Immature natural killer cell (primary cell): Measurements from ENCODE around the gene FMN1. TPM values are rescaled to one million over a fixed set of nuclear protein-coding genes. Genes with fewer than 3 reads are reported as not detected.

Experiments used
- DNase-seq, 3 donors: peaks; one replicate each; pipeline ENCODE4 v3.0.0; 2022; ENCODE audit warnings: mixed read lengths in 1 of 3
- H3K27ac Mint-ChIP-seq, 6 donors: one replicate each; pipeline ENCODE4 v1.8.0; 2020; ENCODE audit warnings: mixed read lengths in 6 of 6, mild to moderate bottlenecking in 5 of 6, inconsistent platforms in 4 of 6, moderate library complexity in 3 of 6
- H3K27me3 Mint-ChIP-seq, 3 donors: one replicate each; pipeline ENCODE4 v1.8.0; 2020 to 2021; ENCODE audit warnings: low read depth in 3 of 3, mild to moderate bottlenecking in 3 of 3, mixed read lengths in 3 of 3, moderate library complexity in 3 of 3, inconsistent platforms in 1 of 3
- H3K36me3 Mint-ChIP-seq, 3 donors: one replicate each; pipeline ENCODE4 v1.8.0; 2020; ENCODE audit warnings: mixed read lengths in 3 of 3, inconsistent platforms in 2 of 3, mild to moderate bottlenecking in 2 of 3
- H3K4me1 Mint-ChIP-seq, 2 donors: one replicate each; pipeline ENCODE4 v1.8.0; 2020; ENCODE audit warnings: inconsistent platforms in 2 of 2, mild to moderate bottlenecking in 2 of 2, mixed read lengths in 2 of 2, moderate library complexity in 1 of 2
- H3K4me3 Mint-ChIP-seq, 5 donors: one replicate each; pipeline ENCODE4 v1.8.0; 2020; ENCODE audit warnings: mild to moderate bottlenecking in 5 of 5, mixed read lengths in 5 of 5, inconsistent platforms in 3 of 5, moderate library complexity in 3 of 5
- H3K9me3 Mint-ChIP-seq, 6 donors: one replicate each; pipeline ENCODE4 v1.8.0; 2020; ENCODE audit warnings: mild to moderate bottlenecking in 6 of 6, mixed read lengths in 6 of 6, inconsistent platforms in 4 of 6, moderate library complexity in 3 of 6
- polyA plus RNA-seq, 3 donors: library from polyadenylated mRNA; unstranded; fragments of 300-500 nt; fragmentation: Illumina TruSeq; gene quantifications; one replicate each; pipeline ENCODE4 v1.2.3, GENCODE V29; 2021

Gene FMN1
- polyA plus RNA-seq, 3 donors from 2014 or later: not detected

- Mint-ChIP-seq H3K4me3 (no peak overlapping the region), H3K27ac (no peak overlapping the region)
- DNase-seq: no peak
Observed at GRCh38 chr15:32840507-32841245, 353.8 kb downstream of the FMN1 start.

GRCh38 chr15:32838820-32839219 is 355.7 kb downstream of the FMN1 start:
- H3K4me3 Mint-ChIP-seq: no peak overlapping the region
- peaks cover 0 to 1% (median 0%) of the 10 kb centered on the region in 6 donors for H3K9me3 Mint-ChIP-seq
- H3K4me1 Mint-ChIP-seq: no peaks in the 10 kb centered on the region
- no peaks in the 10 kb centered on the region for H3K36me3 Mint-ChIP-seq
- H3K27ac Mint-ChIP-seq: no peak overlapping the region
- DNase-seq: no peak
- H3K27me3 Mint-ChIP-seq: peaks cover 2 to 5% (median 3%) of the 10 kb centered on the region in 3 donors

More at GRCh38 chr15:32840507-32841245, 353.8 kb downstream of the FMN1 start:
- H3K4me1 Mint-ChIP-seq: no peaks in the 10 kb centered on the region
- peaks cover 2 to 5% (median 3%) of the 10 kb centered on the region in 3 donors for H3K27me3 Mint-ChIP-seq
- peaks cover 0 to 1% (median 0%) of the 10 kb centered on the region in 6 donors for H3K9me3 Mint-ChIP-seq
- H3K36me3 Mint-ChIP-seq: no peaks in the 10 kb centered on the region

- Mint-ChIP-seq H3K4me1 (no peaks in the 10 kb centered on the region), H3K27me3 (peaks cover 2 to 9% (median 3%) of the 10 kb centered on the region in 3 donors), H3K27ac (no peak overlapping the region), H3K36me3 (no peaks in the 10 kb centered on the region), H3K4me3 (no peak overlapping the region), H3K9me3 (peaks cover 0 to 1% (median 0%) of the 10 kb centered on the region in 6 donors)
- DNase-seq: no peak
Observed at GRCh38 chr15:32838338-32838737, 356.2 kb downstream of the FMN1 start.

DNA sequence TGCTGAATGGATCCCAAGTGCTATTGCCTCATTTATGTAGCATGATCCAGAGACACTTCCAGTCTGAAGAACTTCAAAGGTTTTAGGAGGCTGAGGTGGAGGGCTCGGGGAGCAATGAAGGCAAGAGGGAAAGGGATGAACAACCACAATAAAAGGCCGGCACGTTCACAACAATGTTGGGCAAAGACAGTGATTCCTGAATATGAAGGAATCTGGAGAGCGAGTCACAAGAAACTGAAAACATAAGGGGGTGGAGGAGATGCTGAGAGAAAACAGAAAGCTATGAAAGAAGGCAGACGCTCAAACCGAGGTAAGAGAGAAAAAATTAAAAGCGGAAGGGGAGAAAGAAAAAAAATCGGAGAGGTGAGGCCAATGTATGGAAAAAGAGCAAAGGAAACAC is 356.6 kb downstream of the FMN1 start:
- H3K9me3 Mint-ChIP-seq: peaks cover 0 to under 1% (median 0%) of the 10 kb centered on the region in 6 donors
- H3K36me3 Mint-ChIP-seq: peaks cover 0 to 2% (median 0%) of the 10 kb centered on the region in 3 donors
- no peak overlapping the region for H3K4me3 Mint-ChIP-seq
- no peak for DNase-seq
- H3K27ac Mint-ChIP-seq: no peak overlapping the region
- H3K27me3 Mint-ChIP-seq: peaks cover 3 to 12% (median 5%) of the 10 kb centered on the region in 3 donors
- H3K4me1 Mint-ChIP-seq: no peaks in the 10 kb centered on the region

- no peak overlapping the region for H3K4me3 Mint-ChIP-seq
- peaks cover 0 to 2% (median 0%) of the 10 kb centered on the region in 6 donors for H3K9me3 Mint-ChIP-seq
- DNase-seq: no peak
- H3K36me3 Mint-ChIP-seq: peaks cover 0 to 4% (median 0%) of the 10 kb centered on the region in 3 donors
- H3K27me3 Mint-ChIP-seq: peaks cover 5 to 20% (median 7%) of the 10 kb centered on the region in 3 donors
- H3K27ac Mint-ChIP-seq: no peak overlapping the region
- no peaks in the 10 kb centered on the region for H3K4me1 Mint-ChIP-seq
Observed at GRCh38 chr15:32834156-32834555, 360.4 kb downstream of the FMN1 start.

- peaks cover 5 to 15% (median 7%) of the 10 kb centered on the region in 3 donors for H3K27me3 Mint-ChIP-seq
- no peak for DNase-seq
- H3K36me3 Mint-ChIP-seq: peaks cover 0 to 4% (median 0%) of the 10 kb centered on the region in 3 donors
- H3K27ac Mint-ChIP-seq: no peak overlapping the region
- H3K9me3 Mint-ChIP-seq: peaks cover 0 to 2% (median 0%) of the 10 kb centered on the region in 6 donors
- H3K4me3 Mint-ChIP-seq: no peak overlapping the region
- no peaks in the 10 kb centered on the region for H3K4me1 Mint-ChIP-seq
Observed at GRCh38 chr15:32833379-32833821, 361.1 kb downstream of the FMN1 start.

GRCh38 chr15:32831485-32831884 is 363.0 kb downstream of the FMN1 start:
- H3K4me3 Mint-ChIP-seq: no peak overlapping the region
- H3K27me3 Mint-ChIP-seq: peaks cover 4 to 15% (median 7%) of the 10 kb centered on the region in 3 donors

GRCh38 chr15:32830241-32830640 is 364.3 kb downstream of the FMN1 start:
- DNase-seq: no peak
- H3K27ac Mint-ChIP-seq: no peak overlapping the region
- peaks cover 0 to 4% (median 0%) of the 10 kb centered on the region in 3 donors for H3K36me3 Mint-ChIP-seq
- peaks cover 5 to 15% (median 5%) of the 10 kb centered on the region in 3 donors for H3K27me3 Mint-ChIP-seq
- H3K9me3 Mint-ChIP-seq: peaks cover 0 to 2% (median 0%) of the 10 kb centered on the region in 6 donors
- H3K4me1 Mint-ChIP-seq: no peaks in the 10 kb centered on the region
- no peak overlapping the region for H3K4me3 Mint-ChIP-seq

More at GRCh38 chr15:32831485-32831884, 363.0 kb downstream of the FMN1 start:
- Mint-ChIP-seq H3K4me1 (no peaks in the 10 kb centered on the region), H3K27ac (no peak overlapping the region), H3K36me3 (peaks cover 0 to 4% (median 0%) of the 10 kb centered on the region in 3 donors), H3K9me3 (peaks cover 0 to 2% (median 0%) of the 10 kb centered on the region in 6 donors)
- no peak for DNase-seq

DNA sequence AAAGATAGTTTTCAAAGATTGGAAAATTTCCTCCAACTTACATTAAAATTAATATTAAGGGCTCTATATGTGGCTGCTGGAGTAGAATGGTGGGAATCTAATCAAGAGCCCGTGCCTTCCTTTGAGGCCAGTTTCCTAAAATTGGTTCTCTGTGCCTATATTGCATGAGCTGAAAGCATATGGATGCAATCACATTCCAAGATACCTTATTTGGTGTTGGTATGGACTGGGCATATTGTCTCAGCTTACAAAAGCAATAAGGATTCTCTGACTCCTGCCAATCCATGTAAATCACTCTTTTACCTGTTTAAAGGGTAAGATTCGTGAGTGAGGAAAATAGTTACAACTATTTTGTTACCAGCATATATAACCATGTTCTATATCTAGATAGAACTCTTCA is 365.1 kb downstream of the FMN1 start:
- no peak for DNase-seq
- Mint-ChIP-seq H3K9me3 (peaks cover 0 to 2% (median 0%) of the 10 kb centered on the region in 6 donors), H3K4me1 (no peaks in the 10 kb centered on the region), H3K27ac (no peak overlapping the region), H3K4me3 (no peak overlapping the region), H3K27me3 (peaks cover 5 to 17% (median 6%) of the 10 kb centered on the region in 3 donors), H3K36me3 (peaks cover 0 to 4% (median 0%) of the 10 kb centered on the region in 3 donors)

GRCh38 chr15:32828507-32829186 is 365.9 kb downstream of the FMN1 start:
- H3K4me3 Mint-ChIP-seq: no peak overlapping the region
- H3K9me3 Mint-ChIP-seq: peaks cover 0 to 2% (median 0%) of the 10 kb centered on the region in 6 donors
- H3K4me1 Mint-ChIP-seq: no peaks in the 10 kb centered on the region
- no peak for DNase-seq
- H3K27me3 Mint-ChIP-seq: peaks cover 5 to 17% (median 6%) of the 10 kb centered on the region in 3 donors
- H3K36me3 Mint-ChIP-seq: peaks cover 0 to 4% (median 0%) of the 10 kb centered on the region in 3 donors
- no peak overlapping the region for H3K27ac Mint-ChIP-seq

- Mint-ChIP-seq H3K9me3 (no peaks in the 10 kb centered on the region), H3K27ac (no peak overlapping the region), H3K36me3 (no peaks in the 10 kb centered on the region), H3K27me3 (peaks cover 0 to 6% (median 2%) of the 10 kb centered on the region in 3 donors), H3K4me1 (no peaks in the 10 kb centered on the region), H3K4me3 (no peak overlapping the region)
- DNase-seq: no peak
Observed at GRCh38 chr15:32826685-32827084, 367.8 kb downstream of the FMN1 start.

DNA sequence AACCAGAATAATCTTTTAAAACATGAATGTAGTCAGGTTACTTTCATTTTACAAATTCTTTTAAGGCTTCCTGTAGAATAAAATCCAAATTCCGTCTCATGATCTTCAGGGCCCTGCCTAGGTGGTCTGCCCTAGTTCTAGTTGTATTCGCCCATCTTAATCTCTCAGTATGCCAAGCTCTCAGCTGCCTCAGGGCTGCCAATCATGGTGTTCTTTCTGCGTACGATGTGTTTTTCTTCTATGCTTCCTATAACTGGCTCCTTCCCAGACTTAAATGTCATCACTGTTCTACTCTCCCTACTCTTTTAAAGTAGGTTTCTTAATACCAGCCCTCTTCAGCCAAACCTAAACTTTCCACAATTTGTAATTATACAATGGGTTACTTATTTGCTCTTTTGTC is 369.3 kb downstream of the FMN1 start:
- DNase-seq: no peak
- Mint-ChIP-seq H3K4me3 (no peak overlapping the region), H3K27ac (no peak overlapping the region), H3K9me3 (no peaks in the 10 kb centered on the region), H3K27me3 (peaks cover 0 to 3% (median 2%) of the 10 kb centered on the region in 3 donors), H3K36me3 (no peaks in the 10 kb centered on the region), H3K4me1 (no peaks in the 10 kb centered on the region)

DNA sequence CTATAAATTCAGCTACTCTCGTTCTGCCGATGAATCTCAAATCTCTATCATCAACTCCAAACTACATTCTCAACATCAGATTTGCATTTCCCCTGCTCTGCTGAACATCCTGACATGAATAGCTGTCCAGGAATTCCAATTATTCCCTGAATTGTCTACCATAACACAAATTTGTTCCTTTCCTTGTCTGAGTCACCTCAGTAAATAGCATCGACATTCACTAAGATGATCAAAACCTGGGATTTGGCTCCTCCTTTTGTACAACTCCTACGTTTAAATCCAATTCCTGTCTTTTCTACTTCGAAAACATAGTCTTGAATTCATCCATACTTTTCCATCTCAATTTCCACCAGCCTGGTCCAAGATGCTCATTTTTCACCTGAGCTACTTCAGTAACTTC is 369.7 kb downstream of the FMN1 start:
- H3K36me3 Mint-ChIP-seq: no peaks in the 10 kb centered on the region
- no peak overlapping the region for H3K27ac Mint-ChIP-seq
- H3K4me3 Mint-ChIP-seq: no peak overlapping the region
- H3K27me3 Mint-ChIP-seq: peaks cover 0 to 3% (median 2%) of the 10 kb centered on the region in 3 donors
- no peaks in the 10 kb centered on the region for H3K4me1 Mint-ChIP-seq
- no peaks in the 10 kb centered on the region for H3K9me3 Mint-ChIP-seq
- DNase-seq: no peak

- no peak overlapping the region for H3K4me3 Mint-ChIP-seq
- no peak overlapping the region for H3K27ac Mint-ChIP-seq
- no peak for DNase-seq
- H3K4me1 Mint-ChIP-seq: no peaks in the 10 kb centered on the region
- no peaks in the 10 kb centered on the region for H3K9me3 Mint-ChIP-seq
- peaks cover 0 to 3% (median 2%) of the 10 kb centered on the region in 3 donors for H3K27me3 Mint-ChIP-seq
- H3K36me3 Mint-ChIP-seq: no peaks in the 10 kb centered on the region
Observed at GRCh38 chr15:32823750-32824149, 370.8 kb downstream of the FMN1 start.
